Fibroblast of the aortic adventitia (primary cell): Measurements from ENCODE around the gene CACNA1D. TPM values are rescaled to one million over a fixed set of nuclear protein-coding genes. Genes with fewer than 3 reads are reported as not detected.

Experiments used
- DNase-seq: peaks from one replicate; pipeline ENCODE4 v3.0.0-alpha.2; 2010; ENCODE audit warnings: low read depth
- H3K4me3 ChIP-seq: 2 replicates; pipeline ENCODE4 v1.5.1; 2011; ENCODE audit warnings: low read depth, mild to moderate bottlenecking, control low read depth, low read length, moderate library complexity
- CTCF ChIP-seq: IDR thresholded peaks from 2 replicates; pipeline ENCODE4 v1.5.1; 2011; ENCODE audit warnings: mild to moderate bottlenecking, low read length, control low read depth, inconsistent platforms; ENCODE audit not compliant: insufficient read depth
- total RNA-seq: library from RNA; depleted of rRNA; stranded (reverse); fragments of >200 nt; gene quantifications from 2 replicates; pipeline ENCODE4 v1.2.3, GENCODE V29; 2012; ENCODE audit warnings: low replicate concordance

The CACNA1D gene
- total RNA-seq, 1 donor, result 1.9 TPM

GRCh38 chr3:53486961-53487654, 7.3 kb upstream of the CACNA1D start:
- no peak for TF ChIP-seq CTCF
- no peak overlapping the region for H3K4me3 ChIP-seq
- no peak for DNase-seq

- no peak for TF ChIP-seq CTCF
- no peak for DNase-seq
- no peak overlapping the region for H3K4me3 ChIP-seq
These were observed 5.0 kb upstream of the CACNA1D start for GRCh38 chr3:53489386-53489785.

GRCh38 chr3:53489787-53490458, 4.5 kb upstream of the CACNA1D start:
- no peak for DNase-seq
- H3K4me3 ChIP-seq, result no peak overlapping the region
- no peak for TF ChIP-seq CTCF

DNA sequence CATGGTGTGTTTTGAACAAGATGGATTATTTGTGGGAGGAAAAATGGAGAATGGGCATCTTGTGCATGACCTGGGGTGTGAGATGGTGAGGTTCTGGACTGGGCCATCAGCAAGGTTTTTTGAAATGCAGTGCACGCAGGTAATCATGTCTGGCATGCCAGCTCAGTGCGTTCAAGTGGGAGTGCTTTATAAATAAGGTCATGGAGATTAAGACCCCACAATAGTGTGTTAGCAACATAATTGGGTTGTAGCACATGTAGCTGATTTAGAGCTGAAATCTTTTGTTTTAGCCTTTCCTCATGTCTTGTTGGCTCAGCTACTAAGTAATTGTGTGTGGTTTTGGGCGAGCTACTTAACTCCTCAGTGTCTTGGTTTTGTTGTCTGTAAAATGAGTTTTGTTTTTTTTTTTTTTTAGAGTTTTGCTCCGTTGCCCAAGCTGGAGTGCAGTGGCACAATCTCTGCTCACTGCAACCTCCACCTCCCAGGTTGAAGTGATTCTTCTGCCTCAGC, 3.9 kb upstream of the CACNA1D start:
- DNase-seq, result no peak
- TF ChIP-seq CTCF, result no peak

GRCh38 chr3:53491276-53491675, 3.1 kb upstream of the CACNA1D start:
- TF ChIP-seq CTCF, result no peak
- no peak for DNase-seq
- no peak overlapping the region for H3K4me3 ChIP-seq

More for the DNA sequence above, 3.9 kb upstream of the CACNA1D start:
- H3K4me3 ChIP-seq, result no peak overlapping the region

GRCh38 chr3:53493595-53493962, 832 bp upstream of the CACNA1D start:
- TF ChIP-seq CTCF, result no peak
- H3K4me3 ChIP-seq, result no peak overlapping the region
- no peak for DNase-seq
